GM19372 (cell line): ENCODE measurements around the gene SNAP91.
"Not testable (repeated sequence)": the region's sequence is repeated elsewhere in the genome, so short reads cannot be mapped to it uniquely, and the experiment has no call there.

Experiments
- ATAC-seq: cut with Tn5 transposase; IDR thresholded peaks from one replicate; pipeline ENCODE4 v1.9.1; 2021; ENCODE audit warnings: mild to moderate bottlenecking, low read depth, moderate library complexity; ENCODE audit not compliant: unreplicated experiment

SNAP91 gene

DNA sequence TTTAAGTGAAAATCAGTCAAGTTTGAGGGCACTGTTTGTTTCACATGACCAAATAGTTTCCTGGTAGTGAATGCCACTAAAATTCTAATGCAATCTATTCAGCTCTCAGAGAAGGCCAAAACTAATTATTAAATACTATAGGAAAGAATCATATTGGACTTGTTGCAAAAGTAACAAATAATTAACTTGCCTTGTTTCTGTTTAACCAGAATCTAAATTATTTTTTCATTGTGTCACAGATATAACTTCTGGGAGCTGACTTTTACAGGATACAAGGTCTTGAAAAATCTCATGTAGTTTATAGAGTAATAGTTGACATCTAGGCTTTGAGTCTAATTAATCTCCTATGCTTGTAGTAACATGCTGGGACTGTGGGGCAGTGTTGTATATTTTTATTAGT is 152.0 kb downstream of the SNAP91 start:
- ATAC-seq: no peak

- not testable (repeated sequence) for ATAC-seq
Observed at GRCh38 chr6:83551748-83552147, 157.2 kb downstream of the SNAP91 start.

GRCh38 chr6:83550482-83550881 is 158.4 kb downstream of the SNAP91 start:
- not testable (repeated sequence) for ATAC-seq

GRCh38 chr6:83546636-83547035 is 162.3 kb downstream of the SNAP91 start:
- ATAC-seq: no peak

- ATAC-seq: no peak
Observed at GRCh38 chr6:83539678-83540077, 169.2 kb downstream of the SNAP91 start.

GRCh38 chr6:83536647-83537589 is 172.0 kb downstream of the SNAP91 start:
- no peak for ATAC-seq

DNA sequence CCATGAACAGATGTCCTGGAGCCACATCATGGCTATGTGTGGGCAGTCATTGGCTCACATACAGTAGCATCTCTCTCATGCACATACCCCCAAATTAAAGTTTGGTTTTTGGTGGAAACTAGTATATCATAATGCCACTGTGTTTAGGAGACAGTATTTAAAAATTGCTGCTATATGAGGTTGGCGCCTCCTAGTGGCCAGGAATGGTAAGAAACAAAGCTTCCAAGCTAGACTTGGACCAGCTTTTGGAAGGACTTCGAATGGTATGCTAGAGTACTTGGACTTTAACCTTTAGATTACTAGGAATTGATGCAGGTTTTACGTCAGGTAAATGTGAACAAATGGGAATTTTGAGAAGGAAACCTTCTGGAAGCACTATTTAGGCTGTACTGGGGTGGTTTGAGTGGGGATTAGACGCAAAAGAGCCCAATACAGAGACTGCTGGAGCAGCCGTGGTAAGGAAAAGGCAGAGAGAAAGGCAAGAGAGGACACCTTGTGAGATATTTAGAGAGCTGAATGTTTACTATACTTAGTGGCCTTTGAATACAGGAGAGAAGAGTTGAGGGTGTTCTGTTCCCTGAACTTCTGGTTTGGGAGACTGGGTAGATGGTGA is 172.8 kb downstream of the SNAP91 start:
- ATAC-seq: peak; percentile 85

DNA sequence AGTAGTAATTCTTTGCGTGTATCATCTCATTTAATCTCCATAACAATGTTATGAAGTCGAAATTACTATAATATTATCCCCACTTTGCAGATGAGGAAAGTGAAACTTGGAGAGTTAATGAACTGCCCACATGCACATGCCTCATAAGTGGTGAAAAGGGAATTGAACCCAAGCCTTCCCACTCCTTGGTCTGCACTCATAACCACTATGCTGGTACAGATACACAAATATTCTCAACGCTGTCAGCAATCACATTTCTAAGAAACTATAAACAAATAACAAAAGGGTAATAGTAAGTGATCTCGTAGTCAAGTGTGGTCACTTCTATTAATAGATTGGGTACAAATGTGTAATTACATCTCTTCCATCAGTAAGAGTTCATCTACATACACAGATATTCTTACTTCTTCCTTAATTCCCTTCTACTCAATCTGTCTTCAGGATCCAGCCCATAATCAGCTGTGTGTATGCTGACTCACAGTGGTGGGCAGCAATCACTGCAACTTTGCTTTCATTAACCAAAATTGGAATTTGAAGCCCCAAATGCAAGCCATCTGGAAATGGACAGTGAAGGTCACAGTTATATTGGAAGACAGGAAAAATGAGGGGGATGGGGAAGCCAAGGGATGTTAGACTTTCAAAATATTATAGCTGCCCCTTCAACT is 190.0 kb downstream of the SNAP91 start:
- ATAC-seq: no peak

- ATAC-seq: no peak
Observed at GRCh38 chr6:83517500-83517899, 191.4 kb downstream of the SNAP91 start.

GRCh38 chr6:83514866-83515466 is 193.9 kb downstream of the SNAP91 start:
- peak; percentile 61 for ATAC-seq

GRCh38 chr6:83514466-83514865 is 194.4 kb downstream of the SNAP91 start:
- no peak for ATAC-seq

GRCh38 chr6:83511901-83512681 is 196.8 kb downstream of the SNAP91 start, which contains the start of gene PRSS35:
PRSS35 (plus strand) TSS chr6:83512534; CDS start chr6:83523442, 10,908 bp downstream.
- ATAC-seq: peak; percentile 60

- ATAC-seq: no peak
Observed at GRCh38 chr6:83511266-83511665, 197.6 kb downstream of the SNAP91 start.

GRCh38 chr6:83510791-83511190 is 198.1 kb downstream of the SNAP91 start:
- no peak for ATAC-seq

GRCh38 chr6:83509441-83509840 is 199.5 kb downstream of the SNAP91 start:
- no peak for ATAC-seq

DNA sequence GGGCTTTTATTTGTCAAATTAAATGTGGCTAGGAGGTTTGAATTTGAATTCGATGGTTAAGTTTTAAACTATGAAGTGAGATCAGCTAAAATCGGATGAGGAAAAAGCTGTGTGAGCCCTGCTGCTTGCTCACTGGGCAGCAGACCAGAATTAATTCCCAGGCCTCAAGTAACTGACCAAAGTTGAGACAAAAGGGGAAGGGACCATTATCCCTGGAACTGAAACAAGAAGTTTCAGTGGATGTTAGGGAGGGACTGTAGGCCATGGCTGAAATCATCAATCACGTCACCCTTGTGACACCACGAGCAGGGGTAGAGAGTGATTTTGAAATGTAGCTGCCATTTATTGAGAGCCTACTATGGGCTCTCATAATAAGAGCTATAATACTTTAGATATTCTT is 203.5 kb downstream of the SNAP91 start:
- no peak for ATAC-seq
